Activated CD8-positive, alpha-beta T cell treated with anti-CD3 and anti-CD28 coated beads, Interleukin-2, amount 10 ng/mL, durations not matched to agents 7 days and 5 days (primary cell): ENCODE measurements around the gene GPR157. TPM values are rescaled to one million over a fixed set of nuclear protein-coding genes. Genes with fewer than 3 reads are reported as not detected.

Experiments used
- ATAC-seq: fragments of 150-1000 bp; cut with Tn5 transposase; one replicate; pipeline ENCODE4 v1.10.0; 2021; ENCODE audit warnings: moderate library complexity
- CTCF ChIA-PET: fragments of 350-600 bp; sonication (Branson Sonifier 250); formaldehyde crosslinking; loops from one replicate; lab custom pipeline; 2021; ENCODE audit warnings: antibody characterized with exemption; lab: Charles Lee
- POLR2A ChIA-PET: fragments of 350-600 bp; sonication (Branson Sonifier 250); formaldehyde crosslinking; loops from one replicate; lab custom pipeline; 2021; ENCODE audit warnings: antibody characterized with exemption; lab: Charles Lee
- DNase-seq: peaks from one replicate; pipeline ENCODE4 v3.0.0-alpha.2; 2020
- H3K27ac Mint-ChIP-seq: one replicate; pipeline ENCODE4 v1.8.0; 2021; ENCODE audit warnings: mild to moderate bottlenecking, mixed read lengths
- H3K27me3 Mint-ChIP-seq: one replicate; pipeline ENCODE4 v1.8.0; 2021; ENCODE audit warnings: low read depth, mixed read lengths
- H3K36me3 Mint-ChIP-seq: one replicate; pipeline ENCODE4 v1.8.0; 2021; ENCODE audit warnings: low read depth, mixed read lengths
- H3K4me1 Mint-ChIP-seq: one replicate; pipeline ENCODE4 v1.8.0; 2021; ENCODE audit warnings: low read depth, mixed read lengths
- H3K4me3 Mint-ChIP-seq: one replicate; pipeline ENCODE4 v1.8.0; 2021; ENCODE audit warnings: mild to moderate bottlenecking, mixed read lengths
- H3K9me3 Mint-ChIP-seq: one replicate; pipeline ENCODE4 v1.8.0; 2022; ENCODE audit warnings: mixed read lengths; ENCODE audit not compliant: insufficient read depth
- total RNA-seq, 2 experiments: library from RNA; stranded (reverse); gene quantifications; one replicate each; pipeline ENCODE4 v1.2.3, GENCODE V29; 2021

The GPR157 gene
- 1 to 10 TPM; 1.2 to 1.4 TPM for total RNA-seq

- H3K36me3 Mint-ChIP-seq = no peaks in the 10 kb centered on the region
- H3K9me3 Mint-ChIP-seq = no peaks in the 10 kb centered on the region
- peaks cover 20% of the 10 kb centered on the region for H3K27me3 Mint-ChIP-seq
- H3K4me1 Mint-ChIP-seq = peaks cover 34% of the 10 kb centered on the region
- peak within 1 kb of the TSS; percentile 79 for H3K4me3 Mint-ChIP-seq
- H3K27ac Mint-ChIP-seq = peak within 1 kb of the TSS; percentile 78
- DNase-seq (peak; percentile 84), ATAC-seq (peak; percentile 90)
- CTCF ChIA-PET = interaction anchor here (1.1 to 2.1 kb wide), 3 partner anchors 14 to 68 kb away, joined by 3 to 8 read pairs (median 3); no protein-coding TSS in a partner anchor
- POLR2A ChIA-PET = interaction anchor here (0.7 kb wide), 1 partner anchor 154 kb away, joined by 3 read pairs; no protein-coding TSS in a partner anchor
Observed at GRCh38 chr1:9128520-9129265, at the start of gene GPR157. Gene GPR157, minus strand, starts transcription at chr1:9129102. Its CDS starts 75 bp downstream, at chr1:9129027.

GRCh38 chr1:9174762-9175161, 45.9 kb upstream of the GPR157 start:
- no peak for DNase-seq
- Mint-ChIP-seq H3K4me1 (peaks cover 5% of the 10 kb centered on the region), H3K27me3 (peaks cover 2% of the 10 kb centered on the region), H3K4me3 (no peak overlapping the region), H3K9me3 (no peaks in the 10 kb centered on the region), H3K27ac (no peak overlapping the region), H3K36me3 (peaks cover 16% of the 10 kb centered on the region)
- ChIA-PET POLR2A (no interaction called here), CTCF (no interaction called here)
- ATAC-seq = no peak

- Mint-ChIP-seq H3K36me3 (peaks cover 16% of the 10 kb centered on the region), H3K27me3 (peaks cover 2% of the 10 kb centered on the region), H3K27ac (no peak overlapping the region), H3K9me3 (no peaks in the 10 kb centered on the region), H3K4me1 (peaks cover 2% of the 10 kb centered on the region), H3K4me3 (no peak overlapping the region)
- ATAC-seq = no peak
- DNase-seq = no peak
- ChIA-PET POLR2A (no interaction called here), CTCF (no interaction called here)
Observed at GRCh38 chr1:9174243-9174642, 45.3 kb upstream of the GPR157 start.

- no peak overlapping the region for H3K27ac Mint-ChIP-seq
- CTCF ChIA-PET = no interaction called here
- POLR2A ChIA-PET = interaction anchor here (1.0 kb wide), 1 partner anchor 11 kb away, joined by 3 read pairs; no protein-coding TSS in a partner anchor
Observed at GRCh38 chr1:9169601-9170137, 40.8 kb upstream of the GPR157 start.

GRCh38 chr1:9167638-9168037, 38.7 kb upstream of the GPR157 start:
- no peak for ATAC-seq
- POLR2A ChIA-PET = no interaction called here
- H3K9me3 Mint-ChIP-seq = no peaks in the 10 kb centered on the region

More at GRCh38 chr1:9169601-9170137, 40.8 kb upstream of the GPR157 start:
- peaks cover 2% of the 10 kb centered on the region for H3K4me1 Mint-ChIP-seq
- DNase-seq (no peak), ATAC-seq (no peak)
- H3K36me3 Mint-ChIP-seq = peaks cover 9% of the 10 kb centered on the region
- no peaks in the 10 kb centered on the region for H3K9me3 Mint-ChIP-seq
- H3K27me3 Mint-ChIP-seq = no peaks in the 10 kb centered on the region
- no peak overlapping the region for H3K4me3 Mint-ChIP-seq

GRCh38 chr1:9166289-9167235, 37.7 kb upstream of the GPR157 start:
- DNase-seq = no peak
- POLR2A ChIA-PET = no interaction called here
- Mint-ChIP-seq H3K36me3 (peaks cover 4% of the 10 kb centered on the region), H3K27ac (no peak overlapping the region), H3K4me1 (peaks cover 10% of the 10 kb centered on the region), H3K27me3 (no peaks in the 10 kb centered on the region), H3K9me3 (no peaks in the 10 kb centered on the region), H3K4me3 (no peak overlapping the region)
- CTCF ChIA-PET = interaction anchor here (1.1 to 1.4 kb wide), 3 partner anchors 14 to 25 kb away, joined by 4 to 5 read pairs (median 4); no protein-coding TSS in a partner anchor
- no peak for ATAC-seq

More at GRCh38 chr1:9167638-9168037, 38.7 kb upstream of the GPR157 start:
- Mint-ChIP-seq H3K27me3 (no peaks in the 10 kb centered on the region), H3K27ac (no peak overlapping the region), H3K4me1 (peaks cover 10% of the 10 kb centered on the region), H3K4me3 (no peak overlapping the region), H3K36me3 (peaks cover 4% of the 10 kb centered on the region)
- no peak for DNase-seq
- CTCF ChIA-PET = interaction anchor here (1.2 to 1.4 kb wide), 2 partner anchors 13 to 26 kb away, joined by 4 to 5 read pairs; no protein-coding TSS in a partner anchor

- ChIA-PET CTCF (interaction anchor here (1.1 kb wide), 1 partner anchor 15 kb away, joined by 4 read pairs; no protein-coding TSS in a partner anchor), POLR2A (no interaction called here)
- no peak overlapping the region for H3K27ac Mint-ChIP-seq
- no peaks in the 10 kb centered on the region for H3K9me3 Mint-ChIP-seq
- peaks cover 4% of the 10 kb centered on the region for H3K36me3 Mint-ChIP-seq
- no peaks in the 10 kb centered on the region for H3K27me3 Mint-ChIP-seq
- H3K4me1 Mint-ChIP-seq = peaks cover 10% of the 10 kb centered on the region
- DNase-seq (no peak), ATAC-seq (no peak)
- no peak overlapping the region for H3K4me3 Mint-ChIP-seq
Observed at GRCh38 chr1:9165396-9165795, 36.5 kb upstream of the GPR157 start.

- ChIA-PET POLR2A (no interaction called here), CTCF (no interaction called here)
- no peaks in the 10 kb centered on the region for H3K9me3 Mint-ChIP-seq
- ATAC-seq = no peak
- H3K27me3 Mint-ChIP-seq = no peaks in the 10 kb centered on the region
- DNase-seq = no peak
- H3K4me1 Mint-ChIP-seq = peaks cover 10% of the 10 kb centered on the region
- H3K4me3 Mint-ChIP-seq = no peak overlapping the region
- H3K27ac Mint-ChIP-seq = no peak overlapping the region
- peaks cover 4% of the 10 kb centered on the region for H3K36me3 Mint-ChIP-seq
Observed at GRCh38 chr1:9164919-9165318, 36.0 kb upstream of the GPR157 start.

GRCh38 chr1:9164532-9164900, 35.6 kb upstream of the GPR157 start:
- CTCF ChIA-PET = no interaction called here
- Mint-ChIP-seq H3K27ac (no peak overlapping the region), H3K9me3 (no peaks in the 10 kb centered on the region), H3K4me1 (peaks cover 10% of the 10 kb centered on the region), H3K36me3 (no peaks in the 10 kb centered on the region), H3K27me3 (no peaks in the 10 kb centered on the region), H3K4me3 (no peak overlapping the region)
- no peak for ATAC-seq
- no peak for DNase-seq
- POLR2A ChIA-PET = no interaction called here

GRCh38 chr1:9161963-9162362, 33.1 kb upstream of the GPR157 start:
- H3K27me3 Mint-ChIP-seq = no peaks in the 10 kb centered on the region
- ChIA-PET POLR2A (no interaction called here), CTCF (interaction anchor here (2.0 kb wide), 1 partner anchor 20 kb away, joined by 6 read pairs; no protein-coding TSS in a partner anchor)
- no peak overlapping the region for H3K4me3 Mint-ChIP-seq
- H3K27ac Mint-ChIP-seq = no peak overlapping the region
- DNase-seq = no peak
- H3K9me3 Mint-ChIP-seq = no peaks in the 10 kb centered on the region
- peaks cover 10% of the 10 kb centered on the region for H3K4me1 Mint-ChIP-seq
- no peak for ATAC-seq
- no peaks in the 10 kb centered on the region for H3K36me3 Mint-ChIP-seq

- ChIA-PET CTCF (interaction anchor here (1.3 kb wide), 1 partner anchor 20 kb away, joined by 4 read pairs; no protein-coding TSS in a partner anchor), POLR2A (no interaction called here)
- no peaks in the 10 kb centered on the region for H3K36me3 Mint-ChIP-seq
- ATAC-seq = no peak
- DNase-seq = no peak
- no peak overlapping the region for H3K4me3 Mint-ChIP-seq
- no peak overlapping the region for H3K27ac Mint-ChIP-seq
- peaks cover 10% of the 10 kb centered on the region for H3K4me1 Mint-ChIP-seq
- no peaks in the 10 kb centered on the region for H3K27me3 Mint-ChIP-seq
- H3K9me3 Mint-ChIP-seq = no peaks in the 10 kb centered on the region
Observed at GRCh38 chr1:9161342-9161741, 32.4 kb upstream of the GPR157 start.
